Right ventricle myocardium inferior (tissue), 1 donor: ENCODE results near the gene C3orf80. TPM values are rescaled to one million over a fixed set of nuclear protein-coding genes. Genes with fewer than 3 reads are reported as not detected.
"Not testable (repeated sequence)": the region's sequence is repeated elsewhere in the genome, so short reads cannot be mapped to it uniquely, and the experiment has no call there.

Experiments
- ATAC-seq: fragments of 200-7000 bp; cut with Tn5 transposase; one replicate; pipeline ENCODE4 v1.9.1; 2020; ENCODE audit warnings: mild to moderate bottlenecking, moderate library complexity
- DNase-seq: peaks from one replicate; pipeline ENCODE4 v3.0.0; 2021; ENCODE audit errors: missing footprints
- intact Hi-C: fragments of 100-400 bp; cut with DNase I; formaldehyde crosslinking; loops from one replicate; pipeline ENCODE4 v1.11.0; 2022
- long read RNA-seq: library from polyadenylated mRNA; unstranded; transcript quantifications from one replicate; pipeline ENCODE4 v2.0.0, GENCODE V29; 2021
- total RNA-seq: library from RNA; stranded (reverse); fragmentation: NEBNext Ultra II Directional; extraction: Animal tissue kit (Norgen Biotek cat#: 25700); gene quantifications from one replicate; pipeline ENCODE4 v1.2.1, GENCODE V29; 2021
- donor health status: DM: no; HTN: yes; CAD: no; lungs with severe emphysema.

Gene C3orf80
- 0.22 TPM for total RNA-seq
- long read RNA-seq, partial matches to known transcripts, result 0 of 2 reads
- long read RNA-seq, other reads (novel, unspliced or antisense), result 0 of 2 reads

- intact Hi-C loops, result loop anchor here (10.0 kb wide), 1 partner anchor 191 kb away; no protein-coding TSS in a partner anchor
- ATAC-seq (peak; percentile 78), DNase-seq (peak; percentile 70)
Observed at GRCh38 chr3:160225176-160226025, at the start of gene C3orf80. Gene C3orf80, plus strand, starts transcription at chr3:160225422. Its CDS starts 214 bp downstream, at chr3:160225636.

GRCh38 chr3:160176923-160177322 is 48.3 kb upstream of the C3orf80 start:
- DNase-seq (no peak), ATAC-seq (no peak)
- intact Hi-C loops, result no loop called here

- ATAC-seq, intact Hi-C loops, DNase-seq: not testable (repeated sequence)
Observed at GRCh38 chr3:160178661-160179060, 46.6 kb upstream of the C3orf80 start.

- DNase-seq, intact Hi-C loops: not testable (repeated sequence)
Observed at GRCh38 chr3:160179403-160179802, 45.8 kb upstream of the C3orf80 start.

GRCh38 chr3:160179906-160180305 is 45.3 kb upstream of the C3orf80 start:
- intact Hi-C loops, result no loop called here
- DNase-seq (no peak), ATAC-seq (no peak)

More at GRCh38 chr3:160179403-160179802, 45.8 kb upstream of the C3orf80 start:
- not testable (repeated sequence) for ATAC-seq

- ATAC-seq (no peak), DNase-seq (no peak)
- intact Hi-C loops, result no loop called here
Observed at GRCh38 chr3:160180581-160181216, 44.5 kb upstream of the C3orf80 start.

GRCh38 chr3:160183345-160184076 is 41.7 kb upstream of the C3orf80 start:
- intact Hi-C loops, result no loop called here

GRCh38 chr3:160184655-160185054 is 40.6 kb upstream of the C3orf80 start:
- ATAC-seq (no peak), DNase-seq (no peak)
- intact Hi-C loops, result no loop called here

More at GRCh38 chr3:160183345-160184076, 41.7 kb upstream of the C3orf80 start:
- DNase-seq (no peak), ATAC-seq (no peak)

GRCh38 chr3:160185751-160186150 is 39.5 kb upstream of the C3orf80 start:
- DNase-seq (no peak), ATAC-seq (no peak)
- intact Hi-C loops, result no loop called here

GRCh38 chr3:160187288-160187687 is 37.9 kb upstream of the C3orf80 start:
- intact Hi-C loops, result no loop called here
- DNase-seq, result no peak
- ATAC-seq, result no peak

- DNase-seq (no peak), ATAC-seq (no peak)
- intact Hi-C loops, result no loop called here
Observed at GRCh38 chr3:160192310-160193029, 32.8 kb upstream of the C3orf80 start.

- intact Hi-C loops, result no loop called here
- ATAC-seq (no peak), DNase-seq (no peak)
Observed at GRCh38 chr3:160193644-160194192, 31.5 kb upstream of the C3orf80 start.

GRCh38 chr3:160194438-160194837 is 30.8 kb upstream of the C3orf80 start:
- ATAC-seq (no peak), DNase-seq (no peak)
- intact Hi-C loops, result no loop called here

GRCh38 chr3:160195106-160195505 is 30.1 kb upstream of the C3orf80 start:
- no peak for ATAC-seq
- intact Hi-C loops, result no loop called here
- no peak for DNase-seq

- DNase-seq (peak; percentile 63), ATAC-seq (peak; percentile 89)
- intact Hi-C loops, result no loop called here
Observed at GRCh38 chr3:160196511-160197104, 28.6 kb upstream of the C3orf80 start.

GRCh38 chr3:160199108-160199507 is 26.1 kb upstream of the C3orf80 start:
- no peak for ATAC-seq
- intact Hi-C loops, result no loop called here
- DNase-seq, result no peak

- intact Hi-C loops, result no loop called here
- no peak for DNase-seq
- ATAC-seq, result no peak
Observed at GRCh38 chr3:160200353-160200752, 24.9 kb upstream of the C3orf80 start.
